Thyroid gland (tissue), 4 donors: ENCODE results near the gene FAM72C.
"Not testable (repeated sequence)": the region's sequence is repeated elsewhere in the genome, so short reads cannot be mapped to it uniquely, and the experiment has no call there.

ENCODE experiments used
- CTCF ChIP-seq, 6 experiments: fragments of 200-600 bp in 3 of 6; fragments of 450-650 bp in 3 of 6; sonication (generic) in 3 of 6; IDR thresholded peaks; one replicate each; pipeline ENCODE4 v1.5.1; 2016 to 2019; ENCODE audit warnings: antibody characterized with exemption in 6 of 6, mild to moderate bottlenecking in 2 of 6, inconsistent platforms in 1 of 6, moderate library complexity in 1 of 6
- POLR2A ChIP-seq, 2 donors: fragments of 450-650 bp; IDR thresholded peaks; one replicate each; pipeline ENCODE4 v1.6.1; 2017; ENCODE audit warnings: antibody characterized with exemption in 2 of 2, mild to moderate bottlenecking in 2 of 2, moderate library complexity in 1 of 2

- TF ChIP-seq CTCF, POLR2A (IDR thresholded peaks at IDR 0.05): not testable (repeated sequence)
Observed at GRCh38 chr1:144004259-144004658, 32.5 kb upstream of the FAM72C start.
